Calu3 (cell line): ENCODE data around the gene APIP. TPM values are rescaled to one million over a fixed set of nuclear protein-coding genes. Genes with fewer than 3 reads are reported as not detected.

Source experiments
- BruUV-seq: library from RNA; stranded (reverse); fragments of 400-500 nt; replicated peaks from 2 replicates; lab custom pipeline; 2021; lab: Mats Ljungman, UMichigan
- CTCF ChIA-PET: fragments of 300-600 bp; sonication (Branson Sonifier 250); formaldehyde crosslinking; loops from one replicate; lab custom pipeline; 2022; ENCODE audit warnings: antibody characterized with exemption; lab: Charles Lee
- DNase-seq: peaks from one replicate; pipeline ENCODE4 v3.0.0; 2022
- H3K27ac Mint-ChIP-seq: one replicate; pipeline ENCODE4 v1.8.0; 2022; ENCODE audit warnings: mixed read lengths; ENCODE audit not compliant: unreplicated experiment
- H3K27me3 Mint-ChIP-seq: one replicate; pipeline ENCODE4 v1.8.0; 2022; ENCODE audit warnings: mixed read lengths; ENCODE audit not compliant: unreplicated experiment
- H3K36me3 Mint-ChIP-seq: one replicate; pipeline ENCODE4 v1.8.0; 2022; ENCODE audit warnings: mild to moderate bottlenecking, moderate library complexity, mixed read lengths; ENCODE audit not compliant: insufficient read depth, unreplicated experiment
- H3K4me1 Mint-ChIP-seq: one replicate; pipeline ENCODE4 v1.8.0; 2022; ENCODE audit warnings: mild to moderate bottlenecking, low read depth, mixed read lengths; ENCODE audit not compliant: unreplicated experiment
- H3K4me3 Mint-ChIP-seq: one replicate; pipeline ENCODE4 v1.8.0; 2022; ENCODE audit warnings: mild to moderate bottlenecking, low read depth, moderate library complexity, mixed read lengths; ENCODE audit not compliant: unreplicated experiment
- H3K9me3 Mint-ChIP-seq: one replicate; pipeline ENCODE4 v1.8.0; 2022; ENCODE audit warnings: low read depth, mixed read lengths; ENCODE audit not compliant: unreplicated experiment
- intact Hi-C: fragments of 100-400 bp; cut with micrococcal nuclease; formaldehyde crosslinking; loops from one replicate; pipeline ENCODE4 v1.10.0; 2022; ENCODE audit not compliant: unreplicated experiment
- total RNA-seq: library from RNA; stranded (reverse); gene quantifications from 2 replicates; pipeline ENCODE4 v1.2.3, GENCODE V29; 2022
- TF ChIP-seq, protein P1 (sequence below): fragments of 200-600 bp; IDR thresholded peaks from one replicate; pipeline ENCODE4 v1.8.0; 2022; ENCODE audit warnings: antibody characterized with exemption; ENCODE audit not compliant: unreplicated experiment

APIP gene
- total RNA-seq, 1 experiment from 2014 or later: 42.4 TPM

DNA sequence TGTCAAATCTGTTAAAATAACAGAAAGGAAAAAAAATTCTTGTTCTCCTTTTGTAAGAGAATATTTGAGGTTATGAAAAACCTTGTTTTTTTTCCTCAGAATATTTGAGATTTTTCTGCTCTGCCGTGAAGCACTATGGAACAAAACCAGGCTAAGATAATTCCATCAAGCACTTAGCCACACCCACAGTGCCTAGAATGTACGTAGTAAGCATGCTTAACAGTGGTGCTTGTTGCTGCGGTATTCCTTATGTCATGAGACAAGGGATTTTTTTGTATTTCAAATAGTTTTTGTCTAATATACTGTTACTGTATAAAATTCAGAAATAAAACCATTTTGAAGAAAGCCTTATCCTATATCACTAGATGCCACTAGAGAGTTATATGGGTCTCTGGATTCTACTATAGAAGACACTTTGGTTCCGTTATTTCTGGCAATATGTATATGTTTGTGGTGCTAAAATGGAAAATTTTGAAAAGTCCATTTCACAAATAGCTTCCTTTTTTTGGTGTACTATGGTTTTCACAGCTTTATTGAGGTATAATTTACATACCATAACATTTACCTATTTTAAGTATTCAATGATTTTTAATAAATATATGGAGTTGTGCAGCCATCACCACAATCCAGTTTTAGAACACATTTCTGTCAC is 24.0 kb upstream of the APIP start:
- Mint-ChIP-seq H3K9me3 (no peaks in the 10 kb centered on the region), H3K36me3 (no peaks in the 10 kb centered on the region), H3K4me3 (no peak overlapping the region), H3K4me1 (no peaks in the 10 kb centered on the region), H3K27ac (no peak overlapping the region), H3K27me3 (no peaks in the 10 kb centered on the region)
- CTCF ChIA-PET: no interaction called here
- no peak for DNase-seq
- TF ChIP-seq, protein P1, sequence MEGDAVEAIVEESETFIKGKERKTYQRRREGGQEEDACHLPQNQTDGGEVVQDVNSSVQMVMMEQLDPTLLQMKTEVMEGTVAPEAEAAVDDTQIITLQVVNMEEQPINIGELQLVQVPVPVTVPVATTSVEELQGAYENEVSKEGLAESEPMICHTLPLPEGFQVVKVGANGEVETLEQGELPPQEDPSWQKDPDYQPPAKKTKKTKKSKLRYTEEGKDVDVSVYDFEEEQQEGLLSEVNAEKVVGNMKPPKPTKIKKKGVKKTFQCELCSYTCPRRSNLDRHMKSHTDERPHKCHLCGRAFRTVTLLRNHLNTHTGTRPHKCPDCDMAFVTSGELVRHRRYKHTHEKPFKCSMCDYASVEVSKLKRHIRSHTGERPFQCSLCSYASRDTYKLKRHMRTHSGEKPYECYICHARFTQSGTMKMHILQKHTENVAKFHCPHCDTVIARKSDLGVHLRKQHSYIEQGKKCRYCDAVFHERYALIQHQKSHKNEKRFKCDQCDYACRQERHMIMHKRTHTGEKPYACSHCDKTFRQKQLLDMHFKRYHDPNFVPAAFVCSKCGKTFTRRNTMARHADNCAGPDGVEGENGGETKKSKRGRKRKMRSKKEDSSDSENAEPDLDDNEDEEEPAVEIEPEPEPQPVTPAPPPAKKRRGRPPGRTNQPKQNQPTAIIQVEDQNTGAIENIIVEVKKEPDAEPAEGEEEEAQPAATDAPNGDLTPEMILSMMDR: no peak
- BruUV-seq: no TSS peak
- intact Hi-C loops: no loop called here

DNA sequence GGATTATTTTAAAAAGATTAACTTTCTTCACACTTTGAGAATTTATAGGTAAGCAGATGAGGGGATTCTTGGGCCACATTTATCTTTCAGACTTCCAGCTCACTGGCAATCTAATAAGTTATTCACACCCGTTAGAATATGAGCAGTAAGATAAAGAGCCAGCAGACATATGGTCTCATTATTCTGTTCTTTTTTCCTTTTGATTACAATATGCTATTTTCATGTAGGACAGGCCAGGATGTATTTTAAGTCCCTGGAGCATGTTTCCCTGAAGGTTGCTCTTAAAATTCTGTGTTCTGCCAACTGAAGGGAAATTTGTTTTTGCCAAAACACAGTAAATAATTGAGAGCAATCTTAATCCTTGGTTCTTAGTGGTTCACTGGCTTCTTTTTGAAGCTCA is 22.4 kb upstream of the APIP start:
- Mint-ChIP-seq H3K4me3 (no peak overlapping the region), H3K27me3 (no peaks in the 10 kb centered on the region), H3K36me3 (no peaks in the 10 kb centered on the region), H3K9me3 (no peaks in the 10 kb centered on the region), H3K4me1 (no peaks in the 10 kb centered on the region), H3K27ac (no peak overlapping the region)
- CTCF ChIA-PET: no interaction called here
- TF ChIP-seq, protein P1: no peak
- intact Hi-C loops: no loop called here
- no TSS peak for BruUV-seq
- no peak for DNase-seq

GRCh38 chr11:34936945-34937629 is 20.9 kb upstream of the APIP start:
- H3K9me3 Mint-ChIP-seq: no peaks in the 10 kb centered on the region
- no peak for DNase-seq
- H3K27ac Mint-ChIP-seq: no peak overlapping the region
- no peak overlapping the region for H3K4me3 Mint-ChIP-seq
- intact Hi-C loops: no loop called here
- H3K36me3 Mint-ChIP-seq: peaks cover 5% of the 10 kb centered on the region
- H3K27me3 Mint-ChIP-seq: no peaks in the 10 kb centered on the region
- no peaks in the 10 kb centered on the region for H3K4me1 Mint-ChIP-seq
- BruUV-seq: no TSS peak
- TF ChIP-seq, protein P1: no peak
- CTCF ChIA-PET: no interaction called here

- Mint-ChIP-seq H3K4me3 (peak overlapping the region; percentile 52), H3K36me3 (peaks cover 6% of the 10 kb centered on the region), H3K9me3 (no peaks in the 10 kb centered on the region), H3K27me3 (no peaks in the 10 kb centered on the region), H3K4me1 (peaks cover 42% of the 10 kb centered on the region), H3K27ac (peak overlapping the region; percentile 28)
- CTCF ChIA-PET: no interaction called here
- TF ChIP-seq, protein P1: no peak
- intact Hi-C loops: loop anchor here (5.0 kb wide), 4 partner anchors 47 to 557 kb away; no protein-coding TSS in a partner anchor
- peak; percentile 67 for DNase-seq
- BruUV-seq: no TSS peak
Observed at GRCh38 chr11:34929794-34930763, 13.9 kb upstream of the APIP start.
